Parathyroid adenoma (tissue), 2 donors: Measurements from ENCODE around the gene IQGAP3.

ENCODE experiments used
- H2AFZ ChIP-seq: fragments of 300-600 bp; sonication (generic); one replicate; pipeline ENCODE4 v1.7.0; 2017; ENCODE audit warnings: antibody characterized with exemption, mild to moderate bottlenecking
- H3K27ac ChIP-seq: fragments of 300-600 bp; sonication (generic); one replicate; pipeline ENCODE4 v1.7.0; 2017
- H3K27me3 ChIP-seq: fragments of 300-600 bp; sonication (generic); one replicate; pipeline ENCODE4 v1.7.0; 2017; ENCODE audit warnings: low read length; ENCODE audit not compliant: control insufficient read depth, insufficient read depth
- H3K36me3 ChIP-seq: fragments of 300-600 bp; sonication (generic); one replicate; pipeline ENCODE4 v1.7.0; 2017; ENCODE audit warnings: low read length; ENCODE audit not compliant: control insufficient read depth, insufficient read depth
- H3K4me1 ChIP-seq: fragments of 300-600 bp; sonication (generic); one replicate; pipeline ENCODE4 v1.7.0; 2017; ENCODE audit warnings: control low read depth
- H3K4me2 ChIP-seq: fragments of 300-600 bp; sonication (generic); one replicate; pipeline ENCODE4 v1.7.0; 2017; ENCODE audit warnings: low read length
- H3K4me3 ChIP-seq: fragments of 300-600 bp; sonication (generic); one replicate; pipeline ENCODE4 v1.7.0; 2017; ENCODE audit warnings: low read depth, low read length
- H3K79me2 ChIP-seq: fragments of 300-600 bp; sonication (generic); one replicate; pipeline ENCODE4 v1.7.0; 2017; ENCODE audit warnings: control low read depth
- H3K9ac ChIP-seq: fragments of 300-600 bp; sonication (generic); one replicate; pipeline ENCODE4 v1.7.0; 2017; ENCODE audit warnings: mild to moderate bottlenecking
- H3K9me3 ChIP-seq: fragments of 300-600 bp; sonication (generic); one replicate; pipeline ENCODE4 v1.7.0; 2017; ENCODE audit warnings: low read length; ENCODE audit not compliant: control insufficient read depth
- TF ChIP-seq, protein P1 (sequence below): fragments of 300-600 bp; sonication (generic); IDR thresholded peaks from one replicate; pipeline ENCODE4 v1.7.0; 2017; ENCODE audit warnings: antibody characterized with exemption, mild to moderate bottlenecking
- donor health status: primary hyperparathyroidism.

IQGAP3 gene

DNA sequence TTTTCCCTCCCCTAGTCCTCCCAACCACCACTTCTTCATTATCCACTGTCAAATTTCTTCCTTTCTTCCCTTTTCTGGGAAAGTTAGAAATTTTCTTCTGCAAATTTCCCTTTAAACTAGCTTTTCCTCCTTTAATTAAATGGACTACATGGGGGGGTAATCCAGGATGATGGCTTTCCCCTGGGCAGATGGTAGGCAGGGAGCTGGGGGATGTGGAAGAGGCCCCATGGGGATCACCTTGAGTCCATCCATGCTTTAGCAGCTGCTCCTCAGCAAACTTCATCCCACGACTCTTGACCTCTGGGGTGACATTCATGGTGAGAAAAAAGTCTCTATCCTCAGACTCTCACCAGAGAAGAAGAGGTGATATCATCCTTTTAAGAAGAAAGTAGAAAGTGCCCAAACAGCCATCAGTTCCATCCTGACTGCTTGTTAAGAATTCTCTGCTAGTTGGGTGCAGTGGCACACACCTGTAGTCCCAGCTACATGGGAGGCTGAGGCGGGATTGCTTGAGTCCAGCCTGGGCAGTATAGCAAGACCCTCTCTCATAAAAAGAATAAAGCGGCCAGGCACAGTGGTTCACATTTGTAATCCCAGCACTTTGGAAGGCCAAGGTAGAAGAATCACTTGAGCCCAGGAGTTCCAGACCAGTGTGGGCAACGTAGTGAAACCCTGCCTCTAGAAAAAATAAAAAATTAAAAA is 26.5 kb upstream of the IQGAP3 start:
- Histone ChIP-seq H2AFZ (no peak overlapping the region), H3K36me3 (no peaks in the 10 kb centered on the region), H3K4me3 (no peak overlapping the region), H3K4me1 (no peaks in the 10 kb centered on the region), H3K9me3 (no peaks in the 10 kb centered on the region), H3K9ac (no peak overlapping the region), H3K79me2 (no peaks in the 10 kb centered on the region), H3K27ac (no peak overlapping the region), H3K4me2 (no peak overlapping the region), H3K27me3 (no peaks in the 10 kb centered on the region)
- TF ChIP-seq, protein P1, sequence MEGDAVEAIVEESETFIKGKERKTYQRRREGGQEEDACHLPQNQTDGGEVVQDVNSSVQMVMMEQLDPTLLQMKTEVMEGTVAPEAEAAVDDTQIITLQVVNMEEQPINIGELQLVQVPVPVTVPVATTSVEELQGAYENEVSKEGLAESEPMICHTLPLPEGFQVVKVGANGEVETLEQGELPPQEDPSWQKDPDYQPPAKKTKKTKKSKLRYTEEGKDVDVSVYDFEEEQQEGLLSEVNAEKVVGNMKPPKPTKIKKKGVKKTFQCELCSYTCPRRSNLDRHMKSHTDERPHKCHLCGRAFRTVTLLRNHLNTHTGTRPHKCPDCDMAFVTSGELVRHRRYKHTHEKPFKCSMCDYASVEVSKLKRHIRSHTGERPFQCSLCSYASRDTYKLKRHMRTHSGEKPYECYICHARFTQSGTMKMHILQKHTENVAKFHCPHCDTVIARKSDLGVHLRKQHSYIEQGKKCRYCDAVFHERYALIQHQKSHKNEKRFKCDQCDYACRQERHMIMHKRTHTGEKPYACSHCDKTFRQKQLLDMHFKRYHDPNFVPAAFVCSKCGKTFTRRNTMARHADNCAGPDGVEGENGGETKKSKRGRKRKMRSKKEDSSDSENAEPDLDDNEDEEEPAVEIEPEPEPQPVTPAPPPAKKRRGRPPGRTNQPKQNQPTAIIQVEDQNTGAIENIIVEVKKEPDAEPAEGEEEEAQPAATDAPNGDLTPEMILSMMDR = no peak

DNA sequence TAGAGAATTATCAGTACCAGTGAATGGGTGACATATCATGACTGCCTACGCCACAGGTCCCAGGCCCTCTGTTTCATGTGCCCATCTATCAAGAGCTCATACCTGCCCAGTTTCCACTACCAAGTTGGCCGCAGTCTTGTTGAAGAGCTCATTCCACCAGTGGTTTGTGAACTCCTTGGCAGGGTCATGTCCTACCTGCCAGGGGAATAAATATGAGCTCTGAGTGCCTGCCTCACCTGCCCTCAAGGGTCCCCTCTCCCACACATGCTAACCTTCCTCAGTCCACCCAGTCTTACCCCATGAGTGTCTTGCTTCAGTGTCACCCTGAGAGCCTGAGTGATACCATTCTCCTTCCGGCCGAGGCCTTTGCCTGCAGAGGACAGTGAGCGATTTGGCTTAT is 25.8 kb upstream of the IQGAP3 start:
- no peaks in the 10 kb centered on the region for H3K36me3 ChIP-seq
- TF ChIP-seq, protein P1 = no peak

DNA sequence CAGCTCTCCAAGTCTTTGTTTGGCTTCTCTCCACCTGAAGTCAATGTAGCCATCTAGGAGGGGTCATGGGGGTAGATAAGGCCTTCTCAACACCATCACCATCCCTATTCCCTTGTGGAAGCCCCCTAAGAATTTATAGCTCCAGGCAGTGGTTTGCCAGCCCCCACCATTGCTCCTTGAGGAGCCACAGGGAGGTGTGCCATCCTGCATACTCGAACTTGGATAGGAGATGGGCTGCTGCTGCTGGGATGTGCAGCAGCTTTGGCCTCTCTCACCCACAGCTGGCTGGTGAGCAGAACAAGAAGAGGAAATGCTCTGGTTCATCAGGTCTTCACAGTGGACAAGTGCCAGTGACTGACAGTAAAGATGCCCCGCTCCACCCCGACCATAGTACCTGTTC is 24.1 kb upstream of the IQGAP3 start:
- Histone ChIP-seq H3K27ac (no peak overlapping the region), H3K27me3 (no peaks in the 10 kb centered on the region), H3K9ac (no peak overlapping the region), H3K36me3 (no peaks in the 10 kb centered on the region), H3K4me3 (no peak overlapping the region), H3K9me3 (no peaks in the 10 kb centered on the region), H2AFZ (no peak overlapping the region), H3K4me2 (no peak overlapping the region), H3K4me1 (no peaks in the 10 kb centered on the region), H3K79me2 (no peaks in the 10 kb centered on the region)
- TF ChIP-seq, protein P1 = no peak

More for the DNA sequence above, 25.8 kb upstream of the IQGAP3 start:
- no peaks in the 10 kb centered on the region for H3K79me2 ChIP-seq
- no peak overlapping the region for H3K4me2 ChIP-seq
- no peak overlapping the region for H2AFZ ChIP-seq
- H3K4me1 ChIP-seq = no peaks in the 10 kb centered on the region
- H3K4me3 ChIP-seq = no peak overlapping the region
- H3K9ac ChIP-seq = no peak overlapping the region
- H3K27me3 ChIP-seq = no peaks in the 10 kb centered on the region
- H3K9me3 ChIP-seq = no peaks in the 10 kb centered on the region
- no peak overlapping the region for H3K27ac ChIP-seq

DNA sequence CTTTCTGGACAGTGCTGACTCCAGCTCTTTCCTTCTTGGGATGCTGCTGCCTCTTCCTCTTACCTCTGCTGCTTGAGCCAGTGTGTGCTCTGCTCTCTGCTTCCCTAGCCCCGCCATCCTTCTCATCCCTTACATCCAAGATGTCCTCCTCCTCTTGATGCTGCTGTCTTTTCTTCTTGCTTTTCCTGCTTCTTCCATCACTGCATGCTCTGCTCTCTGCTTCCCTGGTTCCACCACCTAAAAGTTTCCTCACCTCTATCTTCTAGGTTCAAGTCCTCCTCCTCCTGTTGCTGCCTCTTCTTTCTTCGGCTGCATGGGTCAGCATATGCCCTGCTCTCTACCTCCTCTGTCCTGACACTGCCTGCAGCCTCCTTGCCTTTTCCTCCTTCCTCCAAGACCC is 22.7 kb upstream of the IQGAP3 start:
- Histone ChIP-seq H3K36me3 (no peaks in the 10 kb centered on the region), H3K79me2 (no peaks in the 10 kb centered on the region), H2AFZ (no peak overlapping the region)

More for the DNA sequence above, 22.7 kb upstream of the IQGAP3 start:
- H3K9ac ChIP-seq = no peak overlapping the region
- no peak overlapping the region for H3K4me3 ChIP-seq
- no peak overlapping the region for H3K27ac ChIP-seq
- H3K4me1 ChIP-seq = peaks cover 4% of the 10 kb centered on the region
- no peak overlapping the region for H3K4me2 ChIP-seq
- TF ChIP-seq, protein P1 = no peak
- H3K9me3 ChIP-seq = no peaks in the 10 kb centered on the region
- H3K27me3 ChIP-seq = no peaks in the 10 kb centered on the region
